ENCODE measurements around the gene DNAH9. TPM values are rescaled to one million over a fixed set of nuclear protein-coding genes. Genes with fewer than 3 reads are reported as not detected.

DNAH9 gene
- total RNA-seq, 1 experiment from 2014 or later = 0.22 TPM

DNA sequence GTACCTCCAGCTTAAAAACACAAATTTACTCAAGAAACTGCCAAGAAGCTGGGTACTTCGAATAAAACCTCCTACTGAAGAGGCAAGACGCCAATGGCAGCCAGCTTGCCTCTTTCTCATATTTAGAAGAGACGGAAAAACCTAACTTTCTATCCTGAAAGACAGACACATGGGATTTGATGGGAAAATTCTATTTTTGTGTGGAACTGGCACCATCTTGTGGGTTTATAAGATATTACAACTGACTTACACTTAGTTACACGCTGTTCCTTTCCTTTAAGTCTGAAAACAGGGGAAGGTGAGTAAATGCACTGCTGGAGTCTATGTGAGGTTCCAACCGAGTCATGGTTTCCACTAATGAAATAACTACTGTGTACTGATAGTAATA, 388.7 kb downstream of the DNAH9 start:
- no peak overlapping the region for H3K9ac ChIP-seq (ENCODE audit: extremely low read depth, insufficient read length, low read length)
- no peak overlapping the region for H3K4me2 ChIP-seq (ENCODE audit: insufficient read depth, insufficient read length, low read length)
- H3K14ac ChIP-seq (ENCODE audit: insufficient read depth, low read length) = no peak overlapping the region
- H3K4ac ChIP-seq (ENCODE audit: low read depth, low read length) = no peak overlapping the region
- H3K27ac ChIP-seq (ENCODE audit: insufficient read length, low read depth, low read length) = no peak overlapping the region
- H2AK5ac ChIP-seq (ENCODE audit: insufficient read length, low read length) = no peak overlapping the region
- H2BK5ac ChIP-seq (ENCODE audit: insufficient read length, low read length) = no peak overlapping the region
- H3K23ac ChIP-seq (ENCODE audit: insufficient read length, low read depth, low read length) = no peak overlapping the region
- Mint-ChIP-seq H3K27me3 (ENCODE audit: low read depth) (no peaks in the 10 kb centered on the region), H3K4me1 (peaks cover 36 to 39% of the 10 kb centered on the region in 2 experiments), H3K4me3 (no peak overlapping the region), H3K36me3 (ENCODE audit: insufficient read depth in 1 of 3, low read depth in 3 of 3) (peaks cover 30 to 48% (median 38%) of the 10 kb centered on the region in 3 experiments; a peak in 6 of 7 replicates), H3K27ac (no peak overlapping the region; a peak in 2 of 7 replicates), H3K9me3 (no peaks in the 10 kb centered on the region; a peak in 1 of 5 replicates)
- H2BK120ac ChIP-seq (ENCODE audit: low read depth, low read length, poor library complexity, severe bottlenecking) = no peak overlapping the region
- H3K23me2 ChIP-seq (ENCODE audit: insufficient read length, low read depth, low read length, poor library complexity, severe bottlenecking) = no peaks in the 10 kb centered on the region
- TF ChIP-seq, protein P1, sequence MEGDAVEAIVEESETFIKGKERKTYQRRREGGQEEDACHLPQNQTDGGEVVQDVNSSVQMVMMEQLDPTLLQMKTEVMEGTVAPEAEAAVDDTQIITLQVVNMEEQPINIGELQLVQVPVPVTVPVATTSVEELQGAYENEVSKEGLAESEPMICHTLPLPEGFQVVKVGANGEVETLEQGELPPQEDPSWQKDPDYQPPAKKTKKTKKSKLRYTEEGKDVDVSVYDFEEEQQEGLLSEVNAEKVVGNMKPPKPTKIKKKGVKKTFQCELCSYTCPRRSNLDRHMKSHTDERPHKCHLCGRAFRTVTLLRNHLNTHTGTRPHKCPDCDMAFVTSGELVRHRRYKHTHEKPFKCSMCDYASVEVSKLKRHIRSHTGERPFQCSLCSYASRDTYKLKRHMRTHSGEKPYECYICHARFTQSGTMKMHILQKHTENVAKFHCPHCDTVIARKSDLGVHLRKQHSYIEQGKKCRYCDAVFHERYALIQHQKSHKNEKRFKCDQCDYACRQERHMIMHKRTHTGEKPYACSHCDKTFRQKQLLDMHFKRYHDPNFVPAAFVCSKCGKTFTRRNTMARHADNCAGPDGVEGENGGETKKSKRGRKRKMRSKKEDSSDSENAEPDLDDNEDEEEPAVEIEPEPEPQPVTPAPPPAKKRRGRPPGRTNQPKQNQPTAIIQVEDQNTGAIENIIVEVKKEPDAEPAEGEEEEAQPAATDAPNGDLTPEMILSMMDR (conservative IDR thresholded peaks at IDR 0.05) = peak; percentile 74
- no peak overlapping the region for H2AFZ ChIP-seq (ENCODE audit: low read length)
- no CpG with 5 or more reads among the region's 5 CpGs for WGBS (ENCODE audit: extremely low coverage, insufficient read length, low lambda C conversion rate)
- H2BK20ac ChIP-seq (ENCODE audit: low read depth, low read length, poor library complexity, severe bottlenecking) = no peak overlapping the region
- no peak overlapping the region for H3K18ac ChIP-seq (ENCODE audit: insufficient read length, low read depth, low read length)
- H4K20me1 ChIP-seq (ENCODE audit: control insufficient read depth, insufficient read depth, insufficient read length) = no peaks in the 10 kb centered on the region
- no peaks in the 10 kb centered on the region for H3K79me2 ChIP-seq (ENCODE audit: insufficient read depth, low read length)
- H3K27me3 ChIP-seq (ENCODE audit: insufficient read depth, low read length) = no peaks in the 10 kb centered on the region
- no peak overlapping the region for H2BK12ac ChIP-seq (ENCODE audit: insufficient read length, low read depth, low read length)
- no peak overlapping the region for H4K8ac ChIP-seq (replicated peaks; ENCODE audit: insufficient read length, low read depth, low read length)
- no peak overlapping the region for H2BK15ac ChIP-seq (ENCODE audit: low read depth, low read length)
- no peaks in the 10 kb centered on the region for H3K9me3 ChIP-seq (ENCODE audit: control insufficient read depth, low read depth, low read length)
- no peak overlapping the region for H4K5ac ChIP-seq (ENCODE audit: insufficient read length, low read depth, low read length)
- DNase-seq = no peak
- no peak overlapping the region for H3K56ac ChIP-seq (ENCODE audit: insufficient read length, low read depth, low read length)
- H3T11ph ChIP-seq (ENCODE audit: low read length) = no peak overlapping the region
- no peaks in the 10 kb centered on the region for H3K79me1 ChIP-seq (ENCODE audit: insufficient read depth, low read depth, low read length, poor library complexity, severe bottlenecking)
- H3K4me1 ChIP-seq (ENCODE audit: insufficient read depth, low read length) = peaks cover 8% of the 10 kb centered on the region; the same call in 1 of the 2 replicates
- H4K91ac ChIP-seq (ENCODE audit: insufficient read length, low read depth, low read length) = no peak overlapping the region
